Measurements from ENCODE around the gene FAM81B. TPM values are rescaled to one million over a fixed set of nuclear protein-coding genes. Genes with fewer than 3 reads are reported as not detected.
"Not testable (repeated sequence)": the region's sequence is repeated elsewhere in the genome, so short reads cannot be mapped to it uniquely, and the experiment has no call there.

Gene FAM81B
- total RNA-seq, 5 donors from 2014 or later (not counting 1 experiment from before 2014, with no cell fraction given): not detected

GRCh38 chr5:95358848-95359247, 32.3 kb upstream of the FAM81B start:
- Mint-ChIP-seq H3K36me3 (no peaks in the 10 kb centered on the region), H3K27me3 (peaks cover 5 to 12% of the 10 kb centered on the region in 2 donors), H3K4me1 (peaks cover 2 to 9% (median 8%) of the 10 kb centered on the region in 3 donors), H3K4me3 (peak overlapping the region in 1 of 3 donors; percentile 32), H3K27ac (peak overlapping the region in 1 of 2 donors; percentile 4), H3K9me3 (peaks cover 0 to 8% (median 5%) of the 10 kb centered on the region in 3 donors)
- no peaks in the 10 kb centered on the region for H3K9me3 ChIP-seq
- WGBS (ENCODE audit: insufficient coverage): 0% methylated on average over 1 of the region's 2 CpGs
- no peak overlapping the region for H3K27ac ChIP-seq (ENCODE audit: low read length)
- POLR2A ChIA-PET: no interaction called here
- CTCF ChIA-PET: no interaction called here
- H3K4me1 ChIP-seq (ENCODE audit: control insufficient read depth in 1 of 2, extremely low read depth in 1 of 2, insufficient read depth in 2 of 2, low read length in 2 of 2): peaks cover 0 to 9% of the 10 kb centered on the region in 2 experiments
- ATAC-seq (replicated peaks in 1 of 4): no peak
- H3K27me3 ChIP-seq (replicated peaks in 1 of 2; ENCODE audit: control insufficient read depth in 2 of 2, extremely low read depth in 1 of 2, insufficient read depth in 2 of 2, low read length in 1 of 2): no peaks in the 10 kb centered on the region
- no peaks in the 10 kb centered on the region for H3K36me3 ChIP-seq (ENCODE audit: control insufficient read depth in 2 of 2, extremely low read depth in 1 of 2, insufficient read depth in 1 of 2, low read length in 1 of 2)
- DNase-seq: no peak
- no peak overlapping the region for H3K4me3 ChIP-seq (ENCODE audit: control insufficient read depth in 1 of 2, extremely low read depth in 1 of 2, low read length in 1 of 2)

GRCh38 chr5:95360667-95361066, 30.5 kb upstream of the FAM81B start:
- H3K36me3 Mint-ChIP-seq; H3K27me3 ChIP-seq (replicated peaks in 1 of 2; ENCODE audit: control insufficient read depth in 2 of 2, extremely low read depth in 1 of 2, insufficient read depth in 2 of 2, low read length in 1 of 2); DNase-seq; H3K4me1 ChIP-seq (ENCODE audit: control insufficient read depth in 1 of 2, extremely low read depth in 1 of 2, insufficient read depth in 2 of 2, low read length in 2 of 2); H3K4me1 Mint-ChIP-seq; ATAC-seq (replicated peaks in 1 of 4); H3K27ac Mint-ChIP-seq; H3K27ac ChIP-seq (ENCODE audit: low read length); CTCF ChIA-PET; H3K36me3 ChIP-seq (ENCODE audit: control insufficient read depth in 2 of 2, extremely low read depth in 1 of 2, insufficient read depth in 1 of 2, low read length in 1 of 2); H3K9me3 ChIP-seq; H3K4me3 Mint-ChIP-seq; H3K4me3 ChIP-seq (ENCODE audit: control insufficient read depth in 1 of 2, extremely low read depth in 1 of 2, low read length in 1 of 2): not testable (repeated sequence)
- peaks cover 5 to 12% of the 10 kb centered on the region in 2 donors for H3K27me3 Mint-ChIP-seq
- POLR2A ChIA-PET: interaction anchor here in 1 of 2 donors (0.7 kb wide), 2 partner anchors 1080 to 1697 kb away, joined by 3 to 4 read pairs; no protein-coding TSS in a partner anchor
- peaks cover 0 to 13% (median 11%) of the 10 kb centered on the region in 3 donors for H3K9me3 Mint-ChIP-seq
- no CpG with 5 or more reads among the region's 2 CpGs for WGBS (ENCODE audit: insufficient coverage)

GRCh38 chr5:95365302-95366095, 25.7 kb upstream of the FAM81B start:
- H3K4me1 Mint-ChIP-seq: no peaks in the 10 kb centered on the region
- ChIA-PET CTCF (no interaction called here), POLR2A (no interaction called here)
- Histone ChIP-seq H3K9me3 (no peaks in the 10 kb centered on the region), H3K4me1 (ENCODE audit: control insufficient read depth in 1 of 2, extremely low read depth in 1 of 2, insufficient read depth in 2 of 2, low read length in 2 of 2) (no peaks in the 10 kb centered on the region), H3K27me3 (replicated peaks in 1 of 2; ENCODE audit: control insufficient read depth in 2 of 2, extremely low read depth in 1 of 2, insufficient read depth in 2 of 2, low read length in 1 of 2) (peaks cover 0 to 10% of the 10 kb centered on the region in 2 experiments), H3K36me3 (ENCODE audit: control insufficient read depth in 2 of 2, extremely low read depth in 1 of 2, insufficient read depth in 1 of 2, low read length in 1 of 2) (no peaks in the 10 kb centered on the region), H3K27ac (ENCODE audit: low read length) (no peak overlapping the region), H3K4me3 (ENCODE audit: control insufficient read depth in 1 of 2, extremely low read depth in 1 of 2, low read length in 1 of 2) (no peak overlapping the region)
- peaks cover 15 to 16% of the 10 kb centered on the region in 2 donors for H3K27me3 Mint-ChIP-seq
- no peak overlapping the region for H3K27ac Mint-ChIP-seq
- 75% methylated on average over 6 of the region's 8 CpGs for WGBS (ENCODE audit: insufficient coverage)
- peaks cover 0 to 13% (median 11%) of the 10 kb centered on the region in 3 donors for H3K9me3 Mint-ChIP-seq
- DNase-seq (no peak), ATAC-seq (replicated peaks in 1 of 4) (no peak)
- H3K36me3 Mint-ChIP-seq: no peaks in the 10 kb centered on the region
- H3K4me3 Mint-ChIP-seq: no peak overlapping the region

- Histone ChIP-seq H3K4me1 (ENCODE audit: control insufficient read depth in 1 of 2, extremely low read depth in 1 of 2, insufficient read depth in 2 of 2, low read length in 2 of 2) (no peaks in the 10 kb centered on the region), H3K36me3 (ENCODE audit: control insufficient read depth in 2 of 2, extremely low read depth in 1 of 2, insufficient read depth in 1 of 2, low read length in 1 of 2) (no peaks in the 10 kb centered on the region), H3K27me3 (replicated peaks in 1 of 2; ENCODE audit: control insufficient read depth in 2 of 2, extremely low read depth in 1 of 2, insufficient read depth in 2 of 2, low read length in 1 of 2) (peaks cover 0 to 10% of the 10 kb centered on the region in 2 experiments), H3K27ac (ENCODE audit: low read length) (no peak overlapping the region), H3K4me3 (ENCODE audit: control insufficient read depth in 1 of 2, extremely low read depth in 1 of 2, low read length in 1 of 2) (no peak overlapping the region), H3K9me3 (no peaks in the 10 kb centered on the region)
- Mint-ChIP-seq H3K36me3 (no peaks in the 10 kb centered on the region), H3K27me3 (peaks cover 17 to 18% of the 10 kb centered on the region in 2 donors), H3K4me1 (no peaks in the 10 kb centered on the region), H3K27ac (no peak overlapping the region), H3K4me3 (no peak overlapping the region), H3K9me3 (peaks cover 0 to 6% (median 3%) of the 10 kb centered on the region in 3 donors)
- CTCF ChIA-PET: no interaction called here
- DNase-seq (no peak), ATAC-seq (replicated peaks in 1 of 4) (no peak)
- WGBS (ENCODE audit: insufficient coverage): 76% methylated on average over 2 of the region's 3 CpGs
- POLR2A ChIA-PET: no interaction called here
These were observed 21.4 kb upstream of the FAM81B start for GRCh38 chr5:95369782-95370181.

- no peaks in the 10 kb centered on the region for H3K36me3 Mint-ChIP-seq
- CTCF ChIA-PET: no interaction called here
- no peaks in the 10 kb centered on the region for H3K4me1 Mint-ChIP-seq
- H3K27me3 Mint-ChIP-seq: peaks cover 8 to 13% of the 10 kb centered on the region in 2 donors
- DNase-seq (no peak), ATAC-seq (replicated peaks in 1 of 4) (no peak)
- no CpG with 5 or more reads among the region's 7 CpGs for WGBS (ENCODE audit: insufficient coverage)
- no peak overlapping the region for H3K27ac ChIP-seq (ENCODE audit: low read length)
- no peak overlapping the region for H3K27ac Mint-ChIP-seq
- no peaks in the 10 kb centered on the region for H3K9me3 ChIP-seq
- no peak overlapping the region for H3K4me3 Mint-ChIP-seq
- no peaks in the 10 kb centered on the region for H3K9me3 Mint-ChIP-seq
- H3K4me1 ChIP-seq (ENCODE audit: control insufficient read depth in 1 of 2, extremely low read depth in 1 of 2, insufficient read depth in 2 of 2, low read length in 2 of 2): no peaks in the 10 kb centered on the region
- H3K27me3 ChIP-seq (replicated peaks in 1 of 2; ENCODE audit: control insufficient read depth in 2 of 2, extremely low read depth in 1 of 2, insufficient read depth in 2 of 2, low read length in 1 of 2): no peaks in the 10 kb centered on the region
- POLR2A ChIA-PET: no interaction called here
- no peak overlapping the region for H3K4me3 ChIP-seq (ENCODE audit: control insufficient read depth in 1 of 2, extremely low read depth in 1 of 2, low read length in 1 of 2)
- no peaks in the 10 kb centered on the region for H3K36me3 ChIP-seq (ENCODE audit: control insufficient read depth in 2 of 2, extremely low read depth in 1 of 2, insufficient read depth in 1 of 2, low read length in 1 of 2)
These were observed 17.1 kb upstream of the FAM81B start for GRCh38 chr5:95374061-95374460.

GRCh38 chr5:95375591-95375990, 15.6 kb upstream of the FAM81B start:
- Histone ChIP-seq H3K4me1 (ENCODE audit: control insufficient read depth in 1 of 2, extremely low read depth in 1 of 2, insufficient read depth in 2 of 2, low read length in 2 of 2) (peaks cover 2 to 4% of the 10 kb centered on the region in 2 experiments), H3K4me3 (ENCODE audit: control insufficient read depth in 1 of 2, extremely low read depth in 1 of 2, low read length in 1 of 2) (no peak overlapping the region), H3K36me3 (ENCODE audit: control insufficient read depth in 2 of 2, extremely low read depth in 1 of 2, insufficient read depth in 1 of 2, low read length in 1 of 2) (no peaks in the 10 kb centered on the region), H3K27ac (ENCODE audit: low read length) (no peak overlapping the region), H3K9me3 (no peaks in the 10 kb centered on the region), H3K27me3 (replicated peaks in 1 of 2; ENCODE audit: control insufficient read depth in 2 of 2, extremely low read depth in 1 of 2, insufficient read depth in 2 of 2, low read length in 1 of 2) (no peaks in the 10 kb centered on the region)
- H3K36me3 Mint-ChIP-seq: no peaks in the 10 kb centered on the region
- H3K27me3 Mint-ChIP-seq: peaks cover 5% of the 10 kb centered on the region in 2 donors
- no peak overlapping the region for H3K27ac Mint-ChIP-seq
- DNase-seq (no peak), ATAC-seq (replicated peaks in 1 of 4) (no peak)
- no CpG with 5 or more reads among the region's 4 CpGs for WGBS (ENCODE audit: insufficient coverage)
- H3K4me1 Mint-ChIP-seq: peaks cover 8 to 12% (median 11%) of the 10 kb centered on the region in 3 donors
- POLR2A ChIA-PET: no interaction called here
- CTCF ChIA-PET: no interaction called here
- no peak overlapping the region for H3K4me3 Mint-ChIP-seq
- H3K9me3 Mint-ChIP-seq: no peaks in the 10 kb centered on the region

Measured in T-cell (primary cell).